ENCODE data around the gene TBCCD1.
A peak's percentile ranks its signal among the peaks of the same experiment; 100 is the strongest.

DNA sequence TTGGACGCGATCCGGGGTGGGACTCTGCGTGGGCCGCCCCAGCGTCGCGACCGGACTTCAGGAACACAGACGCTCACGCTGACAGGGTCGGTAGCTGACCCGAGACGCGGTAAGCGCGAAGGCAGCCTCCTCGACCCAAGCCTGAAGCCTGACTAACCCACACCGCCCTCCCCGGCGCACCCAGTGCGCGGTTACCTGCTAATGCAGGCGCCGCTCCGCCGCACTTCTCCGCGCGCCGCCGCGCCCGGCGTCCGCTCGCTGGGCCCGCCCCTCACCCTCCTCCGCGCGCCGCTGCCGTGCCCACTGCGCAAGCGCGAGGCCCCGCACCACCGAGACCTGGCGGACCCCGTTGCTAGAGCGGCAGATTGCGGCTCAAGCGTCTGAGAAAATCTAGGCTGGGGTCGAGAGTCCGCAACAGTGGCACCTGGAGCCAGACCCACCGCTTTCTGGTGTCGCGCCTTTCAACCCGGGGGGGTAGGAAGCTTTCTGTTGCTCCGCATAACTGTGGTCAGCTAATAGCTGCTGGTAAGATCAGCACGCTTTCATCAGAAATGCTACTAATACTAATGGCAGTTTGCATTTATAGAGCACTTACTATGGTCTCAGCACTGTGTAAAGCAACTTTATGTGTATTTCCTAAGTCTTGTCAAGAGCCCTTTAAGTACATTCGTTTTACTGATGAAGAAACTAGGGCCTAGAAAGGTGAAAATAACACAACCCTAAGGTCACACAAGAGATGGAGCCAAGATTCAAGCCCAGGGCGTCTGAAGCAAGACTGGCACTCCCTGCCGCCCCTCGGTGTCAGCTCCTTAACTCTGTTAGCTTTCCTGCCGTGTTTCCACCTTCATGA, at the start of gene TBCCD1:
- TF ChIP-seq, protein P1, sequence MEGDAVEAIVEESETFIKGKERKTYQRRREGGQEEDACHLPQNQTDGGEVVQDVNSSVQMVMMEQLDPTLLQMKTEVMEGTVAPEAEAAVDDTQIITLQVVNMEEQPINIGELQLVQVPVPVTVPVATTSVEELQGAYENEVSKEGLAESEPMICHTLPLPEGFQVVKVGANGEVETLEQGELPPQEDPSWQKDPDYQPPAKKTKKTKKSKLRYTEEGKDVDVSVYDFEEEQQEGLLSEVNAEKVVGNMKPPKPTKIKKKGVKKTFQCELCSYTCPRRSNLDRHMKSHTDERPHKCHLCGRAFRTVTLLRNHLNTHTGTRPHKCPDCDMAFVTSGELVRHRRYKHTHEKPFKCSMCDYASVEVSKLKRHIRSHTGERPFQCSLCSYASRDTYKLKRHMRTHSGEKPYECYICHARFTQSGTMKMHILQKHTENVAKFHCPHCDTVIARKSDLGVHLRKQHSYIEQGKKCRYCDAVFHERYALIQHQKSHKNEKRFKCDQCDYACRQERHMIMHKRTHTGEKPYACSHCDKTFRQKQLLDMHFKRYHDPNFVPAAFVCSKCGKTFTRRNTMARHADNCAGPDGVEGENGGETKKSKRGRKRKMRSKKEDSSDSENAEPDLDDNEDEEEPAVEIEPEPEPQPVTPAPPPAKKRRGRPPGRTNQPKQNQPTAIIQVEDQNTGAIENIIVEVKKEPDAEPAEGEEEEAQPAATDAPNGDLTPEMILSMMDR (IDR thresholded peaks at IDR 0.05; ENCODE audit: low read depth, low read length, poor library complexity, severe bottlenecking), result peak; percentile 8
- no peak for TF ChIP-seq EZH2phosphoT487 (IDR thresholded peaks at IDR 0.05; ENCODE audit: borderline replicate concordance, low read length)

All from DOHH2 (cell line).